GM12878 (cell line): ENCODE results near the gene TAF10. TPM values are rescaled to one million over a fixed set of nuclear protein-coding genes. Genes with fewer than 3 reads are reported as not detected.

Experiments used
- ATAC-seq: fragments of 200-7000 bp; cut with Tn5 transposase; 3 replicates; pipeline ENCODE4 v1.9.1; 2020; ENCODE audit warnings: mild to moderate bottlenecking, moderate library complexity
- BruUV-seq: library from RNA; stranded (reverse); fragments of 400-500 nt; replicated peaks from 2 replicates; lab custom pipeline; 2021; lab: Mats Ljungman, UMichigan
- CTCF ChIA-PET: fragments of 300-600 bp; sonication (Branson Sonifier 250); formaldehyde crosslinking; extraction: SDS; loops from one replicate; lab custom pipeline; 2021; ENCODE audit warnings: inconsistent platforms; lab: Yijun Ruan, JAX
- POLR2A ChIA-PET: fragments of 350-600 bp; formaldehyde crosslinking; extraction: SDS; loops from one replicate; lab custom pipeline; 2021; ENCODE audit warnings: inconsistent platforms; lab: Charles Lee
- RAD21 ChIA-PET: fragments of 300-600 bp; sonication (Branson Sonifier 250); formaldehyde crosslinking; loops from one replicate; lab custom pipeline; 2023; ENCODE audit warnings: antibody characterized with exemption; ENCODE audit not compliant: unreplicated experiment; lab: Charles Lee
- SMC1A ChIA-PET: fragments of 300-600 bp; sonication (Branson Sonifier 250); formaldehyde crosslinking; loops from one replicate; lab custom pipeline; 2023; ENCODE audit not compliant: unreplicated experiment, uncharacterized antibody; lab: Charles Lee
- DNase-seq: peaks from one replicate; pipeline ENCODE4 v3.0.0-alpha.2; 2011; ENCODE audit warnings: low read depth, low spot score
- FAIRE-seq: peaks from 3 replicates; lab custom pipeline; 2011; peaks lifted over from hg19 to GRCh38; lab: Jason Lieb, UNC
- H2AFZ ChIP-seq: 2 replicates; pipeline ENCODE4 v1.6.0; 2011; ENCODE audit warnings: low read depth, low read length, control low read depth; ENCODE audit not compliant: control insufficient read depth
- H3K27ac ChIP-seq: 2 replicates; pipeline ENCODE4 v1.5.1; 2011; ENCODE audit warnings: control low read depth; ENCODE audit not compliant: control insufficient read depth, insufficient read depth
- H3K27me3 ChIP-seq, 2 experiments: replicated peaks in 1 of 2; 2 replicates each; pipeline versions ENCODE4 v1.6.0 to v1.6.1; 2011; ENCODE audit warnings: low read length in 1 of 2; ENCODE audit not compliant: control insufficient read depth in 2 of 2, insufficient read depth in 2 of 2
- H3K36me3 ChIP-seq, 2 experiments: 2 replicates each; pipeline ENCODE4 v1.5.1; 2011; ENCODE audit warnings: low read length in 1 of 2; ENCODE audit not compliant: control insufficient read depth in 2 of 2, insufficient read depth in 2 of 2
- H3K4me1 ChIP-seq: 2 replicates; pipeline ENCODE4 v1.6.1; 2011; ENCODE audit warnings: mild to moderate bottlenecking, low read length, moderate library complexity, mixed read lengths; ENCODE audit not compliant: control insufficient read depth, insufficient read depth
- H3K4me2 ChIP-seq: 2 replicates; pipeline ENCODE4 v1.6.0; 2011; ENCODE audit warnings: control low read depth; ENCODE audit not compliant: control insufficient read depth, insufficient read depth
- H3K4me3 ChIP-seq: fragments of 200-600 bp; sonication (generic); 2 replicates; pipeline ENCODE4 v1.5.1; 2016
- H3K79me2 ChIP-seq: 2 replicates; pipeline ENCODE4 v1.6.0; 2011; ENCODE audit warnings: low read length; ENCODE audit not compliant: control insufficient read depth, insufficient read depth
- H3K9ac ChIP-seq: 2 replicates; pipeline ENCODE4 v1.8.0; 2011; ENCODE audit warnings: low read length, control low read depth, mixed read lengths; ENCODE audit not compliant: control insufficient read depth, insufficient read depth
- H3K9me3 ChIP-seq: replicated peaks from 3 replicates; pipeline ENCODE4 v1.5.1; 2011; ENCODE audit warnings: mild to moderate bottlenecking, low read length; ENCODE audit not compliant: control insufficient read depth, insufficient read depth
- H4K20me1 ChIP-seq: 2 replicates; pipeline ENCODE4 v1.6.0; 2011; ENCODE audit not compliant: control insufficient read depth, insufficient read depth
- BRCA1 ChIP-seq: IDR thresholded peaks from 2 replicates; pipeline ENCODE4 v1.6.1; 2011; ENCODE audit warnings: low read depth, low read length, improper control_type of control experiment
- GABPA ChIP-seq: IDR thresholded peaks from 2 replicates; pipeline ENCODE4 v1.6.1; 2014; ENCODE audit warnings: antibody characterized with exemption, low read depth, mild to moderate bottlenecking, inconsistent platforms
- GATAD2B ChIP-seq: fragments of 450-650 bp; conservative IDR thresholded peaks from 2 replicates; pipeline ENCODE4 v1.6.1; 2017; ENCODE audit warnings: low read depth, mild to moderate bottlenecking, moderate library complexity
- MEF2A ChIP-seq: IDR thresholded peaks from 2 replicates; pipeline ENCODE4 v1.6.1; 2011; ENCODE audit warnings: low read depth, mild to moderate bottlenecking, low read length, moderate library complexity; ENCODE audit not compliant: insufficient read depth
- NFIC ChIP-seq: IDR thresholded peaks from 2 replicates; pipeline ENCODE4 v1.6.1; 2012; ENCODE audit warnings: low read depth, mild to moderate bottlenecking, inconsistent platforms, low read length, moderate library complexity
- NFYA ChIP-seq: IDR thresholded peaks from 2 replicates; pipeline ENCODE4 v1.6.1; 2011; ENCODE audit warnings: low read depth, mild to moderate bottlenecking, low read length, improper control_type of control experiment, borderline replicate concordance
- NFYB ChIP-seq: IDR thresholded peaks from 2 replicates; pipeline ENCODE4 v1.6.1; 2011; ENCODE audit warnings: low read depth, mild to moderate bottlenecking, low read length, improper control_type of control experiment, moderate library complexity; ENCODE audit not compliant: insufficient read depth
- PML ChIP-seq: IDR thresholded peaks from 2 replicates; pipeline ENCODE4 v1.6.1; 2012; ENCODE audit warnings: low read length, inconsistent platforms
- POLR2A ChIP-seq: IDR thresholded peaks from 2 replicates; pipeline ENCODE4 v1.6.1; 2011; ENCODE audit warnings: low read depth, mild to moderate bottlenecking, low read length
- RELA ChIP-seq: fragments of 450-650 bp; IDR thresholded peaks from 2 replicates; pipeline ENCODE4 v1.8.0; 2014; ENCODE audit warnings: borderline replicate concordance; ENCODE audit not compliant: partially characterized antibody
- SIX5 ChIP-seq: IDR thresholded peaks from 2 replicates; pipeline ENCODE4 v1.6.1; 2011; ENCODE audit warnings: mild to moderate bottlenecking, low read depth, low read length, moderate library complexity; ENCODE audit not compliant: severe bottlenecking
- ZNF207 ChIP-seq: fragments of 450-650 bp; IDR thresholded peaks from 2 replicates; pipeline ENCODE4 v1.6.1; 2014; ENCODE audit warnings: antibody characterized with exemption, mild to moderate bottlenecking, borderline replicate concordance
- ZNF384 ChIP-seq: IDR thresholded peaks from 2 replicates; pipeline ENCODE4 v1.6.1; 2012; ENCODE audit warnings: low read depth, mild to moderate bottlenecking, low read length, improper control_type of control experiment, borderline replicate concordance
- ZZZ3 ChIP-seq: IDR thresholded peaks from 2 replicates; pipeline ENCODE4 v1.6.1; 2011; ENCODE audit warnings: low read depth; ENCODE audit not compliant: control insufficient read depth, insufficient read length
- WGBS: methylation state at CpG from one replicate; pipeline ENCODE4 v1.1.6; 2016; ENCODE audit warnings: low lambda C conversion rate; ENCODE audit not compliant: insufficient replicate concordance, insufficient coverage; ENCODE audit errors: missing lambda C conversion rate; 5-methylcytosine and 5-hydroxymethylcytosine counted together
- in situ Hi-C: fragments of 300-500 bp; cut with MboI; formaldehyde crosslinking; loops from 9 replicates; pipeline ENCODE4 v1.14.3; 2018; ENCODE audit warnings: mixed read lengths
- intact Hi-C: fragments of 100-400 bp; cut with micrococcal nuclease; formaldehyde crosslinking; loops from one replicate; pipeline ENCODE4 v1.14.2; 2022; ENCODE audit not compliant: unreplicated experiment
- polyA plus RNA-seq, 11 experiments: library from polyadenylated mRNA; depleted of rRNA in 4 of 11; unstranded in 6 of 11; stranded (reverse) in 5 of 11; fragments of >200 nt; fragmentation: Nextera tagmentation in 4 of 11; fragmentation: Illumina TruSeq in 1 of 11; extraction: Ambion mirVana in 4 of 11; extraction: Trizol in 1 of 11; gene quantifications; 1 replicate in 1 of 11; 2 replicates in 10 of 11; pipeline versions ENCODE4 v1.2.1 to v1.2.3, GENCODE V29; 2011 to 2016; ENCODE audit warnings: inconsistent platforms in 2 of 11, missing spikeins in 2 of 11, low read depth in 1 of 11
- total RNA-seq, 4 experiments: library from RNA; depleted of rRNA in 3 of 4; stranded (reverse); fragments of >200 nt in 3 of 4; fragmentation: Illumina TruSeq in 1 of 4; extraction: Trizol in 1 of 4; gene quantifications; 2 replicates each; pipeline versions ENCODE4 v1.2.1 to v1.2.3, GENCODE V29; 2013 to 2021
- TF ChIP-seq, protein P1 (sequence below): fragments of 450-650 bp; formaldehyde crosslinking; IDR thresholded peaks from 2 replicates; pipeline ENCODE4 v1.4.0; 2020; ENCODE audit warnings: mild to moderate bottlenecking, moderate library complexity

Gene TAF10
- total and polyA plus RNA-seq, 10 of the 15 experiments (the other 5 are each of a cell fraction or from before 2014, with no cell fraction given): 26.7 to 251 (median 149) TPM

- H3K9ac ChIP-seq: no peak overlapping the region
- DNase-seq (no peak), FAIRE-seq (no peak), ATAC-seq (no peak)
- H3K27me3 ChIP-seq: peaks cover 4% of the 10 kb centered on the region in 2 experiments
- intact Hi-C loops (no loop called here), in situ Hi-C loops (no loop called here)
- no peak overlapping the region for H3K4me2 ChIP-seq
- ChIA-PET RAD21 (no interaction called here), POLR2A (no interaction called here), CTCF (interaction anchor here (0.7 kb wide), 1 partner anchor 90 kb away, joined by 4 read pairs; no protein-coding TSS in a partner anchor), SMC1A (interaction anchor here (0.6 to 1.4 kb wide), 4 partner anchors 10 to 33 kb away, joined by 3 read pairs; partner anchors contain the start of gene TPP1)
- H4K20me1 ChIP-seq: no peaks in the 10 kb centered on the region
- H3K4me3 ChIP-seq: no peak overlapping the region
- no peak overlapping the region for H2AFZ ChIP-seq
- no peaks in the 10 kb centered on the region for H3K79me2 ChIP-seq
- H3K9me3 ChIP-seq: no peaks in the 10 kb centered on the region
- TF ChIP-seq GATAD2B (no peak), MEF2A (no peak), GABPA (no peak), ZNF384 (no peak)
- WGBS: 36% methylated on average over 3 of the region's 3 CpGs
- H3K27ac ChIP-seq: no peak overlapping the region
- H3K4me1 ChIP-seq: peaks cover 3% of the 10 kb centered on the region
- no peaks in the 10 kb centered on the region for H3K36me3 ChIP-seq
- BruUV-seq: no TSS peak
These were observed 40.2 kb upstream of the TAF10 start for GRCh38 chr11:6652182-6652581.

GRCh38 chr11:6650980-6651379, 39.0 kb upstream of the TAF10 start:
- Histone ChIP-seq H3K4me2 (no peak overlapping the region), H4K20me1 (no peaks in the 10 kb centered on the region), H2AFZ (no peak overlapping the region), H3K4me1 (peaks cover 15% of the 10 kb centered on the region), H3K27me3 (peaks cover 0 to 3% of the 10 kb centered on the region in 2 experiments; a peak in 3 of 4 replicates), H3K27ac (no peak overlapping the region), H3K9me3 (no peaks in the 10 kb centered on the region), H3K4me3 (no peak overlapping the region), H3K9ac (no peak overlapping the region), H3K36me3 (no peaks in the 10 kb centered on the region), H3K79me2 (no peaks in the 10 kb centered on the region)
- WGBS: 51% methylated on average over 6 of the region's 6 CpGs
- in situ Hi-C loops: no loop called here
- ChIA-PET POLR2A (no interaction called here), CTCF (interaction anchor here (4.7 kb wide), 1 partner anchor 8 kb away, joined by 22 read pairs; no protein-coding TSS in a partner anchor), RAD21 (no interaction called here), SMC1A (interaction anchor here (1.4 kb wide), 1 partner anchor 31 kb away, joined by 3 read pairs; the partner anchor contains the start of gene TPP1)
- FAIRE-seq (no peak), ATAC-seq (no peak), DNase-seq (no peak)
- intact Hi-C loops: no loop called here
- BruUV-seq: no TSS peak
- TF ChIP-seq BRCA1 (no peak), RELA (no peak), NFYB (no peak), ZZZ3 (no peak), ZNF207 (no peak), POLR2A (no peak), NFYA (no peak), NFIC (no peak), PML (no peak), SIX5 (no peak)
- TF ChIP-seq, protein P1, sequence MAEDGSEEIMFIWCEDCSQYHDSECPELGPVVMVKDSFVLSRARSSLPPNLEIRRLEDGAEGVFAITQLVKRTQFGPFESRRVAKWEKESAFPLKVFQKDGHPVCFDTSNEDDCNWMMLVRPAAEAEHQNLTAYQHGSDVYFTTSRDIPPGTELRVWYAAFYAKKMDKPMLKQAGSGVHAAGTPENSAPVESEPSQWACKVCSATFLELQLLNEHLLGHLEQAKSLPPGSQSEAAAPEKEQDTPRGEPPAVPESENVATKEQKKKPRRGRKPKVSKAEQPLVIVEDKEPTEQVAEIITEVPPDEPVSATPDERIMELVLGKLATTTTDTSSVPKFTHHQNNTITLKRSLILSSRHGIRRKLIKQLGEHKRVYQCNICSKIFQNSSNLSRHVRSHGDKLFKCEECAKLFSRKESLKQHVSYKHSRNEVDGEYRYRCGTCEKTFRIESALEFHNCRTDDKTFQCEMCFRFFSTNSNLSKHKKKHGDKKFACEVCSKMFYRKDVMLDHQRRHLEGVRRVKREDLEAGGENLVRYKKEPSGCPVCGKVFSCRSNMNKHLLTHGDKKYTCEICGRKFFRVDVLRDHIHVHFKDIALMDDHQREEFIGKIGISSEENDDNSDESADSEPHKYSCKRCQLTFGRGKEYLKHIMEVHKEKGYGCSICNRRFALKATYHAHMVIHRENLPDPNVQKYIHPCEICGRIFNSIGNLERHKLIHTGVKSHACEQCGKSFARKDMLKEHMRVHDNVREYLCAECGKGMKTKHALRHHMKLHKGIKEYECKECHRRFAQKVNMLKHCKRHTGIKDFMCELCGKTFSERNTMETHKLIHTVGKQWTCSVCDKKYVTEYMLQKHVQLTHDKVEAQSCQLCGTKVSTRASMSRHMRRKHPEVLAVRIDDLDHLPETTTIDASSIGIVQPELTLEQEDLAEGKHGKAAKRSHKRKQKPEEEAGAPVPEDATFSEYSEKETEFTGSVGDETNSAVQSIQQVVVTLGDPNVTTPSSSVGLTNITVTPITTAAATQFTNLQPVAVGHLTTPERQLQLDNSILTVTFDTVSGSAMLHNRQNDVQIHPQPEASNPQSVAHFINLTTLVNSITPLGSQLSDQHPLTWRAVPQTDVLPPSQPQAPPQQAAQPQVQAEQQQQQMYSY: no peak
